GM21423 (cell line): ENCODE data around the gene CSK.

ENCODE experiments used
- ATAC-seq: cut with Tn5 transposase; IDR thresholded peaks from one replicate; pipeline ENCODE4 v1.9.1; 2021; ENCODE audit warnings: mild to moderate bottlenecking, moderate library complexity; ENCODE audit not compliant: unreplicated experiment

Gene CSK

DNA sequence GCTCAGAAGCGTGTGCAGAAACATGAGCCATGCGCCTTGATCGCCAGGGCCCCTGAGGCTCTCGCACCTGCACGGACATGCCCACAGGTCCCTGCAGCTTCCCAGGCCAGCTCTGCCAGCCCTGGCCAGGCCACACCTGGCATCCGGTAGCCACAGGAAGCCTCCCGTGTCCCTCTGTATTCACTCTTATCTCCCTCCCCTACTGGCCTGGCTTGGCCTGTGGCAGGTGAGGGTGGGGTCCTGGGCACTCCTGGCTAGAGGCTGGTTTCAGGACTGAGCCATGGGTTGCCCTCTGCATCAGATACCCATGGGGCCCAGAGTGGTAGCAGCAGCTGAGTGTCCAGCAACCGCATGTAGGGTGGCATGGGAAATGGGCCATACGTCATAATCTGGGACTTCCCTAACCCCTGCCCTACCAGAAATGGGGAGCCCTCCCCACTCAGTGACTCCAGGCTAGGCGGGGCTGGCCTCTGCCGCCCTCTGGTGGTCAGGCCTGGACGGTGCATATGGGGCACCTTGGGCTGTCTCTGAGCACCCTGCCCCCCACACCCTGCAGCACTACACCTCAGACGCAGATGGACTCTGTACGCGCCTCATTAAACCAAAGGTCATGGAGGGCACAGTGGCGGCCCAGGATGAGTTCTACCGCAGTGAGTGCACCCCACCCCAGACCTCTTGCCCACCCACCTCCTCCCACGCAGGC, 18.1 kb downstream of the CSK start:
- peak; percentile 62 for ATAC-seq

DNA sequence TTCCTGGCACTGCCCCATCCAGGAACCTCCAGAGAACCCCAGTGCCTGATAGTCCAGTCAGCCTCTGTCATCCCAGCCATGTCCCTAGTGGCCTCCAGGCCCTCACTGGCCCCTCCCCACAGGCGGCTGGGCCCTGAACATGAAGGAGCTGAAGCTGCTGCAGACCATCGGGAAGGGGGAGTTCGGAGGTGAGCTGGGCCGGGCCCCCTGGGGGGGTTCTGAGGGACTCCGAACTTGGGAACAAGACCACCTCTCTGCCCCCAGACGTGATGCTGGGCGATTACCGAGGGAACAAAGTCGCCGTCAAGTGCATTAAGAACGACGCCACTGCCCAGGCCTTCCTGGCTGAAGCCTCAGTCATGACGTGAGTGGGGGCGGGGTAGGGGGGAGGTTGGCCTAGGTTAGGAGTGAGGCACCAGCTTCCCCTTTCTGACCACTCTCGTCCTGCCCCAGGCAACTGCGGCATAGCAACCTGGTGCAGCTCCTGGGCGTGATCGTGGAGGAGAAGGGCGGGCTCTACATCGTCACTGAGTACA, 18.7 kb downstream of the CSK start:
- no peak for ATAC-seq

DNA sequence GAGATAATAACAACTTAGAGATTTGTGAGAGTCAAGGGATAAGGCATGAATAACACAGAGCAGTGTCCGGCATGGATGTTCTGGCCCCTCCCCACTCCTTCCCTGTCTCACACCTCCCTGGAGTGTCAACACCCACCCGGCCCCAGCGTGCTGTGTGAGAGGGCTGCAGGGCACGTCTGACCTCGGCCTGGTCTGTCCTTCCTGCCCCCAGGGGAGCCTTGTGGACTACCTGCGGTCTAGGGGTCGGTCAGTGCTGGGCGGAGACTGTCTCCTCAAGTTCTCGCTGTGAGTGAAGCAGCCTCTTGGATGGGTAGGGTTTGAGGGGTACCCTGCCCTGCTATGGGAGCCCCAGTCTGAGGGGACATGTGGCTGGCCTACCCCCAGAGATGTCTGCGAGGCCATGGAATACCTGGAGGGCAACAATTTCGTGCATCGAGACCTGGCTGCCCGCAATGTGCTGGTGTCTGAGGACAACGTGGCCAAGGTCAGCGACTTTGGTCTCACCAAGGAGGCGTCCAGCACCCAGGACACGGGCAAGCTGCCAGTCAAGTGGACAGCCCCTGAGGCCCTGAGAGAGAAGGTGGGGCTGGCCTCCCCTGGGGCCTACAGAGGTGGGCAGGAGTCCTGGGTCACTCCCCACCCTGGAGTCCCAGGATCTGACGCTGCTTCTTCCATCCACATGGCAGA, 19.6 kb downstream of the CSK start:
- ATAC-seq = no peak

DNA sequence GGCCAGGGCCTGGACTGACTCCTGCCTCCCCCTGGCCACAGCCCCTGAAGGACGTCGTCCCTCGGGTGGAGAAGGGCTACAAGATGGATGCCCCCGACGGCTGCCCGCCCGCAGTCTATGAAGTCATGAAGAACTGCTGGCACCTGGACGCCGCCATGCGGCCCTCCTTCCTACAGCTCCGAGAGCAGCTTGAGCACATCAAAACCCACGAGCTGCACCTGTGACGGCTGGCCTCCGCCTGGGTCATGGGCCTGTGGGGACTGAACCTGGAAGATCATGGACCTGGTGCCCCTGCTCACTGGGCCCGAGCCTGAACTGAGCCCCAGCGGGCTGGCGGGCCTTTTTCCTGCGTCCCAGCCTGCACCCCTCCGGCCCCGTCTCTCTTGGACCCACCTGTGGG, 20.4 kb downstream of the CSK start:
- no peak for ATAC-seq

DNA sequence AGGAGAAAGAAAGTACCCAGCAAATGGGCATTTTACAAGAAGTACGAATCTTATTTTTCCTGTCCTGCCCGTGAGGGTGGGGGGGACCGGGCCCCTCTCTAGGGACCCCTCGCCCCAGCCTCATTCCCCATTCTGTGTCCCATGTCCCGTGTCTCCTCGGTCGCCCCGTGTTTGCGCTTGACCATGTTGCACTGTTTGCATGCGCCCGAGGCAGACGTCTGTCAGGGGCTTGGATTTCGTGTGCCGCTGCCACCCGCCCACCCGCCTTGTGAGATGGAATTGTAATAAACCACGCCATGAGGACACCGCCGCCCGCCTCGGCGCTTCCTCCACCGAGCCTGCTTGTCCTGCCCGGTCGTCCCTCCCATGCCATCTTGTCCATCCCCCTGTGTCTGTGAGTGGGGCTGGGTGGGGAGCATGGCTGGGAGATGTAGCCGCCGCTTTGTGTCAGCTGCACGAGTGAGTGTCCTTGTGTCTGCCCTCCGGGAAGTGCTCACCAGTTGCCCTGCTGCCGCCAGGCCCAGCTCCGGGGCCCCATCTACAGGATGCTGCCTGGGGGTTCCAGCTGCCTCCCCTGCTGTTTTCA, 21.1 kb downstream of the CSK start:
- no peak for ATAC-seq

DNA sequence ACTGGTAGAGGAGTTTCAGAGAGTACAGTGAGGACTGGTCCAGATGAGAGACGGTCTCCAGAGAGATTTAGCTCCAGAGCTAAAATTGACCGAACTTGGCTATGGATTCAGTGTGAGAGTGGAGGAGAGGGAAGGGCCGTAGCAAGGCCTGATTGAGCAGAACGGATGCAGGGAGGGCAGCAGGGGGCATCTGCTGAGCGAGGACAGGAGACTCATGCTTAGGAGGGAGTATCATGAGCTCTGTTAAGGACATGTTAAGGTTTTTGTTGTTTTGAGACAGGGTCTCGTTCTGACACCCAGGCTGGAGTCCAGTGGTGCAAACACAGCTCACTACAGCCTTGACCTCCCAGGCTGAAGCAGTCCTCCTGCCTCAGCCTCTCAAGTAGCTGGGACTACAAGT, 23.1 kb downstream of the CSK start:
- no peak for ATAC-seq

DNA sequence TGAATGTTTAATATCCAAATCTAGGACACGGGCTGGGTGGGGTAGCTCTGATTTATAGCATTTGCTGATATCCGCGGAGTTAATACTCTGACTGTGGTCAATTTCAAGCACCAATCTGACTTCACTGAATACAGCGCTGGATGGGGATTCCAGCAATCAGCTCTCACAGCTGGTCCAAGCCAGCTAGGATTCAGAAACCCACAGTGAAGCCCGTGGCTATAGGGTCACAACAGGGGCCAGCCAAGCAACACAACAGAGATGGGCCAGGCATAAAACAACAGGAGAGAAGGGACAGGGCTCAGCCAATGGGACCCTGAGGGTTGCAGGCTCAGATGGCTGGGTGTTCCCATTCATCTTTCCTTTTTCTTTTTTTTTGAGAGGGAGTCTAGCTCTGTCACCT, 25.4 kb downstream of the CSK start:
- ATAC-seq = no peak

DNA sequence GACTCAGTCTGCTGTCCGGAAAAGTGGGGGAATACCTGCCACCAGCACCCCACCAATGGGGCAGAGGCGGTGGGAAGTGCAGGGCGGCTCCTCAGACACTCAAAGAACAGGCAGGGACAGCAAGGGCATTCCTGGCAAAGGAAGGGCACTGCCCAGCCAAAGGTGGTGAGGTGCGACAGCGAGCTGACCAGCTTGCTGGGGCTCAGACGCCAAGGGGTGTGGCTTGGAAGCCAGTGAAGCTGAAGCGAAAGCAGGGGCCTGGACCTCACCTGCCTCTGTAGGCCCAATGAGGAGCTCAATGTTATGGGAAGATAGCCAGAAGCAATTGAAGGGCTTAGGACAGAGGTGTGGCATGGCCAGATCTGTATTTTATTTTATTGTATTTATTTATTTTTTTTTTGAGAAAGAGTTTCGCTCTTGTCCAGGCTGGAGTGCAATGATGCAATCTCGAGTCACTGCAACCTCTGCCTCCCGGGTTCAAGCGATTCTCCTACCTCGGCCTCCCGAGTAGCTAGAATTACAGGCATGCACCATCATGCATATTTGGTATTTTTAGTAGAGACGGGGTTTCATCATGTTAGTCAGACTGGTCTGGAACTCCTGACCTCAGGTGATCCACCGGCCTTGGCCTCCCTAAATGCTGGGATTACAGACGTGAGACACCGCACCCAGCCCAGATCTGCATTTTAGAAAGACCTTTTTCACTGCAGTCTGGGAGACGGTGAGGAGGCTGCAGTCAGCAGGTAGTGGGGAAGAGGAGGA, 26.4 kb downstream of the CSK start:
- ATAC-seq = no peak

DNA sequence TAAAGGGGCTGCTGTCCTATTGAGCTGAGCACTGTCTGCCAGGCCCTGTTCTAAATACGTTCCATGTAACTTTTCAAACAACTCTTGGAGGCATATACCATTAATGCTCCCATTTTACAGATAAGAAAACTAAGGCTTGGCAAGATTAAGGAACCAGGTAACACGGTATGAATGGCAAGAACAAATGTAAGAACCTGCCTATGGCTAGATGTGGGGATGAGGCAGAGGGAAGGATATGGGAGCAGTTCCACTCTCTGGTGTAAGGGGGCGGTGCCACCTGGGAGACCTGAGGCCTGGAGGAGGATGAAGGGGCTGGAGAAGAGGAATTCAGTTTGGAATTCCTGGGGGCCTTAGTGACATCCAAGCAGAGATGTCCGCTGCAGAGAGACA, 27.0 kb downstream of the CSK start:
- ATAC-seq = no peak

DNA sequence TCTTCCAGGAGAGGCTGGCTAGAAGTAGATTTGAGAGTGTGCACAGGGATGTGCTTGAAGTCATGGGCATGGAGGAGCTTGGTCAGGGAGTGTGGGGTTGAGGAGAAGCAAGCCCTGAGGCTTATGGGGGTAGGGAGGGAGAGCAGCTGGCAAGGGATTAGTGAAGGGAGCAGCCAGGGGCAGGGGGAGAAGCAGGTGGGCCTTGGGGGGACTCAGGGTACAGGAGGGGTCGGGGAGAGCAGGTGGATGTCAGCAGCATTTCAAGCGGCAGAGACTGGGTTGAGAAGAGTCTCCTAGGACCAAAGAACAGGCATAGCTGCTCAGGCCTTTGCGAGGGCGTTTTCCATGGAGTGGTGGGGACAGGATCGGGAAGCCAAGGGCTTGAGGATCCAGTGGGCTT, 27.4 kb downstream of the CSK start:
- no peak for ATAC-seq

DNA sequence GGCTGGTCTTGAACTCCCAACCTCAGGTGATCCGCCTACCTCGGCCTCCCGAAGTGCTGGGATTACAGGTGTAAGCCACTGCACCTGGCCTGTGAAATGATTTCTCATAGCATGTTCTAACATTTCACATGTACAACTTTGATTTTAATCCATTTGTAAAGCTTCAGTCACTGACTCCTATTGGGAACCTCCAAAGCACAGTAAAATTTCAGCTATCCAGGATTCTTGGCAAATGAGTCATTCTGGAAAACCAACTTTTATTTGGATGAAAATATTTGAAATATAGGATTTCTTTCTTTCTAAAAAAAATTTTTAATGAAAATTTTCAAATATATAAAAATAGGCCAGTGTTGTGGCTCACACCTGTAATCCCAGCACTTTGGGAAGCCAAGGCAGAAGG, 28.1 kb downstream of the CSK start:
- ATAC-seq = no peak

DNA sequence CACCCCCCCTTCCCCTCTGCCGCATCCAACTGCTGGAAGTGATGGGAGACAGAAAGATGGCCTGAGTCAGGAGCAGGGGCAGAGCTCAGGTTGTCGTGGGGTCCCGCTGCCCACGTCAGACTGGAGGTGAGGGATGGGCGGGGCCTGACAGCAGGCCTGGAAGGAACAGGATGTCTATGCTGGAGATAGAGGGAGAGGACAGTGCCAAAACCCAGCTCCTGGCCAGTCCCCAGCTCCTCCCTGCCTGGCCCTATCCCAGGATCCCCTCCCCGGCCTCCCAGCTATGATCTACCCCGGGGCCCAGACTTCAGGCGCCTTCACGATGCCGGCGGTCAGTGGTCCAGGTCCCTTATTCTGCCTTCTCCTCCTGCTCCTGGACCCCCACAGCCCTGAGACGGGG, 30.7 kb downstream of the CSK start, which contains the start of gene LMAN1L:
LMAN1L (plus strand) TSS at position 303 of the 400 bp plus-strand sequence; CDS start at position 323, 20 bp downstream.
- no peak for ATAC-seq

DNA sequence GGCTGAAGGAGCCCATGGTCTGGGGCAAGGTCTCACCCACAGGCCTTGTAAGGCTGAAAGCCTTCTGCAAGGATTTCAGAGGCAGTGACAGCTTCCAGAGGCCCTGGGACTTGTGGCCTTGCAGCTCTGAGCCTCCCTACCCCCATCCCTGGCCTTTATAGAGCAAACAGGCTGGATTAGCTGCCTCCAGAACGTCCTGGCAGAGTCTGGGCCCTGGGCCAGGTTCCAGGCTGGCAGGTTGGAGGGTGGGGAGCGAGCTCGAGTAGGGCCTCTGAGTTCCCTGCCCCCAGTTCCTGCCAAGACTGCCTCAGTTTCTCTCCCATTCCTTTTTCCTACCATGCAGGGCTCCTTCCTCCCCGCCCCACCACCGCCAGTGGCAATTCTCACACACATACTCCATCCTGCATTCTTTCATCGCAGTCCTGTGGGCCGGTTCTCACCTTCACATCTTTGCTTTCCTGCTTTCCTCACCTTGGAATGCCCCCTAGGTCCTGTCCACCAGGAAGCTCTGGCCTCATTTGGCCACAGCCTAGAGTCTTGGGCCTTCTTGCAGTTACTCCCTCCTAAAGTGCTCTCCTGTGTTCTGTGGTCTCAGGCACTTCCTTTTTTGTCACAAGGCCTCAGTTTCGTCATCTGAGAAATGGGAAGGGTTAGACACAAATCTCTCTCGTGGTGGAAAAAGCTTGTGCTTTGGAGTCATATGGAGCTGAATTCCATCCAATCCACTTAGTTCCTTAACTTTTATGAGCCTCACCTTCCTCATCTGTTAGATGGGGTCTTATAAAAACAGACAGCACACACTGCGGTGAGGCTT, 33.4 kb downstream of the CSK start:
- no peak for ATAC-seq

DNA sequence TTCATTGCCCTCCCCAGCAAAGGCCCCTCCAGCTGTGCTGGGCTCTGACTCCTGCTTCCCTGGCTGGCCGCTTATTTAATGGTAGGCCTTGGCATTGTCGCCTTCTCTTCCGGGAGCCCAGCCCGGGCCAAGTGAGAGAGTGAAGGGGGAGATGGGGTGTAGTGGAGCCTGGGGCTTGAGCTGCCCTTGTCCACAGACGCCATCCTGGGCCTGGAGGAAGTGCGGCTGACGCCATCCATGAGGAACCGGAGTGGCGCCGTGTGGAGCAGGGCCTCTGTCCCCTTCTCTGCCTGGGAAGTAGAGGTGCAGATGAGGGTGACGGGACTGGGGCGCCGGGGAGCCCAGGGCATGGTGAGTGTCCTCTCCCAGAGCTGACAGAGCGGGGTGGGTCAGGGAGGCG, 34.1 kb downstream of the CSK start:
- ATAC-seq = no peak

DNA sequence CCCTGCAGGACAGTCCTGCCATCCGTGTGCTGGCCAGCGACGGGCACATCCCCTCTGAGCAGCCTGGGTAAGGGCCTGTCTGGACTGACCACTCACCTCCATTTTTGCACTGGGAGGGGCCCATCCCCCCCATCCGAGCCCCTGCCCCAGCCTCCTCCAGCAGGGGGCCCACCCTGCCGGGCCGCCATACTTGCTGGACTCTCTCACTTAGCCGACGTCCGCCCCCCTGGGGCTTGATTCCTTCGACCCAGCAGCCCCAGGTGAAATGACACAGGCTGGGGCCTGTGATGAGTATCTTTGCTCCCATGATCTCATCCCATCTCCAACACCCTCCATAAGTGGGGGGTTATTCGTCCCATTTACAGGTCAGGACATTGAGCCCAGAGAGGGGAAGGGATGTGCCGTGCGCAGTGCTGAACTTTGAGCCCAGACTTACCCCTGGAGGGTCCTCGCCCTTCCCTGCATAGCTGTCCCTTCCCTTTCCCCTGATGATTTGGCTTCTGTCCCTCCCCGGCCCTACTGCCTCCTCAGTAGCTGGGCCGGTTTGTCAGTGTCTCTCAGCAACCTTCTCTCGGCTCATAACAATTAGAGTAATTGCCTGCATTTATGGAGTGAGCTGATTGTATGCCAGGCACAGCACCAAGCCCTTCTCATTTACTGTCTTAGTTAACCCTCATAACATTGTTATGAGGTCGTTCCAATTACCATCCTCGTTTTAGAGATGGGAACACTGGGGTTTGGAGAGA, 34.9 kb downstream of the CSK start:
- ATAC-seq = no peak

DNA sequence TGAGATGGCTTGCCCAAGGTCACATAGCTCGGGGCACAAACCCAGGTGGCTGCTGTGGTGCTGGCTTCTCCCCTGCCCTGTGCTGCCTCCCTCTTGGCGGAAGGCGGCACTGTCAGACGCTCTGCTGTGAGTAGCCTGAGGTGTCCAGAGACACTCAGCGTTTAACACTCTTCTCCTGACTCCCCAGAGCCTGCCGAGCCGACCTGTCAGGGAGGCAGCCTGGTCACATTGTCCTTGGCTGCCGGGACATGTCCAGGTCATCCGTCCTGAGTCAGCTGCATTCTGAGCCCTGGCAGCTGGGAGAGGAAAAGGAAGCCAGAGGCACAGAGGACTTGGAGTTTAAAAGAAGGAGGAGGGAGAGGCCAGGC, 35.5 kb downstream of the CSK start:
- no peak for ATAC-seq

DNA sequence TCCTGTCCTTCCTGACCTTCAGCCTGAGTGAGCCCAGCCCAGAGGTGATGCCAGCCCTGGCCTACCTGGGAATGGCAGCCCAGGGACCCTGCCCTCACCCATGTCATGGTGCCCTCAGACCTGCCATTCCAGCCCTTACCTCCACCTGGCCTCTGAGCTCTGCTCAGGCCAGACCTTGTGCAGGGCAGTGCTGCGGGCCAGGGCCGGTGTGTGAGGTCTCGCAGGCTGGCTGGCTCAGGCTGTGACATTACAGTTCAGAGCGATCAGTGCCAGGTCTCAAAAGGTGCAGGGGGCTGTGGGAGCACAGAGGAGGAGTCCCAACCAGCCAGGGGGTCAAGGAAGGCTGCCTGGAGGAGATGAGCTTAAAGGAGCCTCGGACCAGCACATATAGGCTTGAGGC, 38.2 kb downstream of the CSK start:
- ATAC-seq = no peak

DNA sequence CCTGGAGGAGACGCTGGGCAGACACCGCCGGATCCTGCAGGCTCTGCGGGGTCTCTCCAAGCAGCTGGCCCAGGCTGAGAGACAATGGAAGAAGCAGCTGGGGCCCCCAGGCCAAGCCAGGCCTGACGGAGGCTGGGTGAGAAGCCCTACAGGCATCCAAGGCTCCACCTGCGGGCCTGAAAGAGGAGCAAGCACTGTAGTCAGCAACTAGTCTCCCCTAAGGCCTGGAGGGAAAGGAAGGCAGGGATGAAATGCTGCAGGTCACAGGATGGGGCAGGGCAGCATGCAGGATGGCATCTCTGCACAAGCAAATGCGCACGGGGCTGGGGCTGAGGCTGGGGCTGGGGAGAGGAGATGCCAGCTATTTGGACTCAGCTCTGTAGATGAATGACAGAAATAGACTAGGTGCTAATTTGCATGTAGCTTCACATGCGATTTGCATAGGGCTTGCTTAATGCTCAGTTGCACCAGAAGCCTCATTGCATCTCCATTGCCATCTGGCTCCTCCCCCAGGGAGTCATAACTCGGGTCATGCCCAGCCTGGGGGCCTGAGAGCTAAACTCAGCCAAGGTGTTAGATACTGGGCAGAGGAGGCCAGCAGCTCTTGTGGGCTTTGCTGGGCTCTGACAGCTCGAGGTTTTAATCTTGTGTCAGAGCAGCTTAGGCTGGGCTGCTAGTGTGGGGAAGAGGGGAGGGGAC, 39.4 kb downstream of the CSK start:
- ATAC-seq = peak; percentile 62

DNA sequence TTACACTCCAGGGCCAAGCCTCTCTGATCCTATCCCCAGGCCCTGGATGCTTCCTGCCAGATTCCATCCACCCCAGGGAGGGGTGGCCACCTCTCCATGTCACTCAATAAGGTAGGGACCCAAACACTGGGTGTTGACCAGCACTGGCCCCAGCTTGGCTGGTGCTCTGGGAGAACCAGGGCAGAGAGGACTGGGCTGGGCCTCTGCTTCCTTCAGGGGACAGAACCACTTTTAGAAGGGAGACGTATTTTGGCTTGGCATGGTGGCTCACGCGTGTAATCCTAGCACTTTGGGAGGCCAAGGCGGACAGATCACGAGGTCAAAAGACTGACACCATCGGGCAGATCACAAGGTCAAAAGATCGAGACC, 39.9 kb downstream of the CSK start:
- ATAC-seq = no peak
